IPS-18a (cell line): Measurements from ENCODE around the gene CDH13.

Source experiments
- H3K27ac ChIP-seq: one replicate; pipeline ENCODE4 v1.5.1; 2013; ENCODE audit warnings: low read length
- H3K27me3 ChIP-seq: one replicate; pipeline ENCODE4 v1.6.1; 2013; ENCODE audit warnings: mild to moderate bottlenecking, low read length; ENCODE audit not compliant: control insufficient read depth, insufficient read depth
- H3K36me3 ChIP-seq: one replicate; pipeline ENCODE4 v1.6.1; 2013; ENCODE audit warnings: low read depth, low read length; ENCODE audit not compliant: control insufficient read depth
- H3K4me1 ChIP-seq: one replicate; pipeline ENCODE4 v1.6.1; 2013; ENCODE audit warnings: low read depth, low read length; ENCODE audit not compliant: control insufficient read depth
- H3K4me3 ChIP-seq: one replicate; pipeline ENCODE4 v1.5.1; 2013; ENCODE audit warnings: low read length
- H3K9ac ChIP-seq: one replicate; pipeline ENCODE4 v1.6.1; 2013; ENCODE audit warnings: mild to moderate bottlenecking, low read length, moderate library complexity
- H3K9me3 ChIP-seq: one replicate; pipeline ENCODE4 v1.6.1; 2013; ENCODE audit warnings: low read depth, low read length; ENCODE audit not compliant: control insufficient read depth

The CDH13 gene

GRCh38 chr16:83227336-83227735 is 600.6 kb downstream of the CDH13 start:
- no peaks in the 10 kb centered on the region for H3K36me3 ChIP-seq
- H3K4me1 ChIP-seq: no peaks in the 10 kb centered on the region
- no peak overlapping the region for H3K9ac ChIP-seq
- no peaks in the 10 kb centered on the region for H3K27me3 ChIP-seq
- no peak overlapping the region for H3K4me3 ChIP-seq
- no peaks in the 10 kb centered on the region for H3K9me3 ChIP-seq
- H3K27ac ChIP-seq: no peak overlapping the region

GRCh38 chr16:83231729-83232128 is 605.0 kb downstream of the CDH13 start:
- no peaks in the 10 kb centered on the region for H3K36me3 ChIP-seq
- no peaks in the 10 kb centered on the region for H3K27me3 ChIP-seq
- H3K9ac ChIP-seq: no peak overlapping the region
- H3K4me1 ChIP-seq: no peaks in the 10 kb centered on the region
- no peak overlapping the region for H3K4me3 ChIP-seq
- no peak overlapping the region for H3K27ac ChIP-seq
- H3K9me3 ChIP-seq: no peaks in the 10 kb centered on the region

GRCh38 chr16:83233153-83233552 is 606.4 kb downstream of the CDH13 start:
- no peaks in the 10 kb centered on the region for H3K27me3 ChIP-seq
- no peak overlapping the region for H3K9ac ChIP-seq
- no peak overlapping the region for H3K4me3 ChIP-seq
- H3K27ac ChIP-seq: no peak overlapping the region
- no peaks in the 10 kb centered on the region for H3K36me3 ChIP-seq
- no peaks in the 10 kb centered on the region for H3K9me3 ChIP-seq
- no peaks in the 10 kb centered on the region for H3K4me1 ChIP-seq

GRCh38 chr16:83238949-83239691 is 612.4 kb downstream of the CDH13 start:
- Histone ChIP-seq H3K4me1 (peaks cover 12% of the 10 kb centered on the region), H3K27me3 (no peaks in the 10 kb centered on the region), H3K27ac (no peak overlapping the region), H3K4me3 (no peak overlapping the region), H3K9me3 (no peaks in the 10 kb centered on the region), H3K9ac (no peak overlapping the region), H3K36me3 (no peaks in the 10 kb centered on the region)

- H3K4me3 ChIP-seq: no peak overlapping the region
- H3K27me3 ChIP-seq: no peaks in the 10 kb centered on the region
- no peak overlapping the region for H3K9ac ChIP-seq
- H3K4me1 ChIP-seq: peaks cover 16% of the 10 kb centered on the region
- H3K9me3 ChIP-seq: no peaks in the 10 kb centered on the region
- H3K36me3 ChIP-seq: no peaks in the 10 kb centered on the region
- no peak overlapping the region for H3K27ac ChIP-seq
Measured at GRCh38 chr16:83244057-83244456, 617.3 kb downstream of the CDH13 start.

GRCh38 chr16:83245061-83245460 is 618.3 kb downstream of the CDH13 start:
- H3K27ac ChIP-seq: no peak overlapping the region
- H3K36me3 ChIP-seq: no peaks in the 10 kb centered on the region
- no peaks in the 10 kb centered on the region for H3K9me3 ChIP-seq
- H3K4me3 ChIP-seq: no peak overlapping the region
- H3K9ac ChIP-seq: no peak overlapping the region
- peaks cover 9% of the 10 kb centered on the region for H3K4me1 ChIP-seq
- no peaks in the 10 kb centered on the region for H3K27me3 ChIP-seq

- H3K9ac ChIP-seq: no peak overlapping the region
- H3K36me3 ChIP-seq: no peaks in the 10 kb centered on the region
- H3K27ac ChIP-seq: no peak overlapping the region
- no peak overlapping the region for H3K4me3 ChIP-seq
- H3K27me3 ChIP-seq: no peaks in the 10 kb centered on the region
- H3K4me1 ChIP-seq: peaks cover 9% of the 10 kb centered on the region
- H3K9me3 ChIP-seq: no peaks in the 10 kb centered on the region
Measured at GRCh38 chr16:83247767-83248372, 621.1 kb downstream of the CDH13 start.

- Histone ChIP-seq H3K4me1 (peaks cover 9% of the 10 kb centered on the region), H3K9ac (no peak overlapping the region), H3K27me3 (no peaks in the 10 kb centered on the region), H3K27ac (no peak overlapping the region), H3K4me3 (no peak overlapping the region), H3K9me3 (no peaks in the 10 kb centered on the region), H3K36me3 (no peaks in the 10 kb centered on the region)
Measured at GRCh38 chr16:83248735-83249463, 622.1 kb downstream of the CDH13 start.

GRCh38 chr16:83253521-83253920 is 626.8 kb downstream of the CDH13 start:
- Histone ChIP-seq H3K36me3 (no peaks in the 10 kb centered on the region), H3K27ac (no peak overlapping the region), H3K27me3 (no peaks in the 10 kb centered on the region), H3K4me3 (no peak overlapping the region), H3K4me1 (no peaks in the 10 kb centered on the region), H3K9ac (no peak overlapping the region), H3K9me3 (no peaks in the 10 kb centered on the region)

- no peak overlapping the region for H3K9ac ChIP-seq
- no peaks in the 10 kb centered on the region for H3K4me1 ChIP-seq
- no peaks in the 10 kb centered on the region for H3K27me3 ChIP-seq
- H3K4me3 ChIP-seq: no peak overlapping the region
- no peaks in the 10 kb centered on the region for H3K36me3 ChIP-seq
- no peaks in the 10 kb centered on the region for H3K9me3 ChIP-seq
- H3K27ac ChIP-seq: no peak overlapping the region
Measured at GRCh38 chr16:83258366-83258928, 631.7 kb downstream of the CDH13 start.

- Histone ChIP-seq H3K27me3 (no peaks in the 10 kb centered on the region), H3K27ac (no peak overlapping the region), H3K9me3 (no peaks in the 10 kb centered on the region), H3K4me1 (no peaks in the 10 kb centered on the region), H3K9ac (no peak overlapping the region), H3K4me3 (no peak overlapping the region), H3K36me3 (no peaks in the 10 kb centered on the region)
Measured at GRCh38 chr16:83266848-83267553, 640.2 kb downstream of the CDH13 start.
